GM23248 (cell line): Measurements from ENCODE around the gene GPHA2. TPM values are rescaled to one million over a fixed set of nuclear protein-coding genes. Genes with fewer than 3 reads are reported as not detected.

Source experiments
- DNase-seq: peaks from one replicate; pipeline ENCODE4 v3.0.0-alpha.2; 2015
- H2AFZ ChIP-seq: fragments of 200-600 bp; sonication (generic); 2 replicates; pipeline ENCODE4 v1.6.1; 2016; ENCODE audit warnings: antibody characterized with exemption
- H3F3A ChIP-seq: fragments of 200-600 bp; sonication (generic); 2 replicates; pipeline ENCODE4 v1.6.1; 2016; ENCODE audit warnings: mild to moderate bottlenecking, antibody characterized with exemption, mixed run types; ENCODE audit not compliant: insufficient read depth
- H3K27ac ChIP-seq: fragments of 200-600 bp; sonication (generic); 2 replicates; pipeline ENCODE4 v1.5.1; 2016; ENCODE audit warnings: mild to moderate bottlenecking
- H3K27me3 ChIP-seq: fragments of 200-600 bp; sonication (generic); replicated peaks from 2 replicates; pipeline ENCODE4 v1.6.1; 2016; ENCODE audit warnings: mild to moderate bottlenecking; ENCODE audit not compliant: insufficient read depth
- H3K36me3 ChIP-seq: fragments of 200-600 bp; sonication (generic); 2 replicates; pipeline ENCODE4 v1.6.1; 2016; ENCODE audit warnings: low read depth, mild to moderate bottlenecking
- H3K4me1 ChIP-seq: fragments of 200-600 bp; sonication (generic); 2 replicates; pipeline ENCODE4 v1.6.1; 2016; ENCODE audit warnings: mild to moderate bottlenecking; ENCODE audit not compliant: insufficient read depth
- H3K4me2 ChIP-seq: fragments of 200-600 bp; sonication (generic); one replicate; pipeline ENCODE4 v1.6.1; 2016; ENCODE audit warnings: mild to moderate bottlenecking; ENCODE audit not compliant: unreplicated experiment
- H3K4me3 ChIP-seq: fragments of 200-600 bp; sonication (generic); 2 replicates; pipeline ENCODE4 v1.5.1; 2016; ENCODE audit warnings: mild to moderate bottlenecking
- H3K79me2 ChIP-seq: fragments of 200-600 bp; sonication (generic); 2 replicates; pipeline ENCODE4 v1.6.1; 2016; ENCODE audit warnings: mild to moderate bottlenecking; ENCODE audit not compliant: insufficient read depth
- H3K9ac ChIP-seq: fragments of 200-600 bp; sonication (generic); 2 replicates; pipeline ENCODE4 v1.6.1; 2016; ENCODE audit warnings: mild to moderate bottlenecking
- H3K9me2 ChIP-seq: fragments of 200-600 bp; sonication (generic); 2 replicates; pipeline ENCODE4 v1.6.1; 2016; ENCODE audit warnings: mixed run types, mild to moderate bottlenecking, moderate library complexity; ENCODE audit not compliant: insufficient read depth
- H3K9me3 ChIP-seq: fragments of 200-600 bp; sonication (generic); one replicate; pipeline ENCODE4 v1.6.1; 2017; ENCODE audit warnings: low read depth
- H4K20me1 ChIP-seq: fragments of 200-600 bp; sonication (generic); 2 replicates; pipeline ENCODE4 v1.6.0; 2016; ENCODE audit not compliant: insufficient read depth
- EZH2 ChIP-seq: fragments of 200-600 bp; sonication (generic); IDR thresholded peaks from 2 replicates; pipeline ENCODE4 v1.6.1; 2018; ENCODE audit warnings: antibody characterized with exemption, mild to moderate bottlenecking; ENCODE audit not compliant: insufficient read depth, poor library complexity, severe bottlenecking
- EZH2phosphoT487 ChIP-seq: fragments of 200-600 bp; sonication (generic); IDR thresholded peaks from 2 replicates; pipeline ENCODE4 v1.6.1; 2018; ENCODE audit warnings: antibody characterized with exemption, moderate library complexity, mild to moderate bottlenecking, low read depth; ENCODE audit not compliant: insufficient read depth
- WGBS, 2 experiments: methylation state at CpG; one replicate each; pipeline ENCODE4 v1.1.6; 2015 to 2017; ENCODE audit warnings: low lambda C conversion rate in 2 of 2, low coverage in 1 of 2; ENCODE audit errors: missing lambda C conversion rate in 2 of 2; 5-methylcytosine and 5-hydroxymethylcytosine counted together
- in situ Hi-C: fragments of 300-500 bp; cut with MboI; formaldehyde crosslinking; loops from 2 replicates; pipeline ENCODE4 v1.15.0; 2020
- polyA plus RNA-seq: library from polyadenylated mRNA; unstranded; fragments of >200 nt; fragmentation: Nextera tagmentation; extraction: Ambion mirVana; gene quantifications from 2 replicates; pipeline ENCODE4 v1.2.1, GENCODE V29; 2016
- total RNA-seq: library from RNA; depleted of rRNA; stranded (reverse); fragments of >200 nt; shearing (Covaris generic); gene quantifications from 2 replicates; pipeline ENCODE4 v1.2.3, GENCODE V29; 2014

The GPHA2 gene
- total and polyA plus RNA-seq, 2 experiments from 2014 or later: not detected

DNA sequence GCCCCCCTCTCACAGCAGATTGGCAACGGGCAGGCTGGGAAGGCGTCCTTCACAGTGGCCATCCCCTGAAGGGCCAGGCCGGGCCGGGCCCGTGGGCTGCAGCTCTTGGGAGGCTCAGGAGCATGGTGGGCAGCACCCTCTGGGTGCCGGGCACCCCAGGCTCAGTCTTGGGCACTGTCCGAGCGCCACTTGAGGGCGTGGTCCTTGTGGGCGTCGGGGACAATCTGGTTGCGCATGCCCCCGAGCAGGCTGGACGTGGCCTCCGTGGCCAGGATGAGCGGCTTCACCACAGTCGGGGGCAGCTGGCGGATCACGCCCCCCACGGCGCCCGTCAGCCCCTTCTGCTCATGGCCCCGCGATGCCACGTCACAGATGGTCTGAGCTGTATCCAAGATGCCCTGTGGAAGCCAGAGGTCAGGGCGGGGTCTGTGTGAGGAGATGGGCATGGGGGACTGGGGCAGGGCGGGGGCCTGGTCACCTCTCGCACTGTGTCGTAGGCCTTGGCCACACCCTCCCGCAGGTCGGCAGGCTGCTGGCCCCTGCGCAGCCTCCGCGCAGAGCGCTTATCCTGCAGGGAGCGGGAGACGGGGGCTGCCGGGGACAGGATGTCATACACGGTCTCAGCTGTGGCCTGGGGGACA is 40.8 kb downstream of the GPHA2 start:
- no peak overlapping the region for H3K4me3 ChIP-seq
- no peak overlapping the region for H2AFZ ChIP-seq
- H3K4me1 ChIP-seq: no peaks in the 10 kb centered on the region
- no peaks in the 10 kb centered on the region for H3F3A ChIP-seq
- H3K4me2 ChIP-seq: no peak overlapping the region
- no peak overlapping the region for H3K9ac ChIP-seq
- no peaks in the 10 kb centered on the region for H3K9me3 ChIP-seq
- DNase-seq: no peak
- no peaks in the 10 kb centered on the region for H3K9me2 ChIP-seq
- no peaks in the 10 kb centered on the region for H3K79me2 ChIP-seq
- no peaks in the 10 kb centered on the region; the same call in 1 of the 2 replicates for H3K36me3 ChIP-seq
- TF ChIP-seq EZH2phosphoT487: no peak
- no peak for TF ChIP-seq EZH2
- 78% methylated on average over 24 to 33 of the region's 39 CpGs for WGBS, 2 experiments
- in situ Hi-C loops: no loop called here
- no peaks in the 10 kb centered on the region for H3K27me3 ChIP-seq
- no peak overlapping the region for H3K27ac ChIP-seq
- no peaks in the 10 kb centered on the region for H4K20me1 ChIP-seq

DNA sequence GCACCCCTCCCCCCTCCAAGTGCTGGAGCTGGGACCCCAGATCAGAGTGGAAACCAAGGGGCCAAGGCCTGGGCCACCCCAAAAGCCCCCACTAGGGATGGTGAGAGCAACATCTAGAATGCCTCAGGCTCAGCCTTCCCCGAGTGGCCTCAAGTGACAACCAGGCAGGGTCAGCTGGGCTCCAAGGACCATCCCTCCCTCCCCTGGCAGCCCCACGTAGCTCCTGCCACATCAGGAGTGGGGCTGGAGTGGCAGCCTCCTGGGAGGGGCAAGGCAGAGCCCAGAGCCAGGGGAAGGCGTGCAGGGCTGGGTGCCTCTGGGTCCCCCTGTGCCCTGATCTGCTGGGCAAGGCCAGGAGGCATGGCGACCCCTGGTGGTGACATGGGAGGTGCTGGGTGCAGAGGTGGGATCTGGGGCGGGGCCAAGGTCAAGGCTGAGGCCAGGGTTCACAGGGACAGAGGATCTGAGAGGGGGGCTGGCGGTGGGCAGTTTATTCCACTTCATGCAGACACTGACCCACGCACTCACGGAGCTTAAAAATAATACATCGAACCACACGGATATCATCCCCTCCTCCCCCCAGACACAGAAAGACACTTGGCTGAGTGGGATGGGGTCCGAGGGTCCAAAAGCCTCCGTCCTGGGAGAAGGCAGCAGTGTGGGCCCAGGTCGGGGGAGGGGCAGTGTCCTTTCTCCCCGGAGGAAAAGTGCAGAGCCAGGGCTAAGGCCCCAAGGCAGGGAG is 41.5 kb downstream of the GPHA2 start:
- Histone ChIP-seq H3K9me3 (no peaks in the 10 kb centered on the region), H3K79me2 (no peaks in the 10 kb centered on the region), H3K36me3 (no peaks in the 10 kb centered on the region), H3K27ac (no peak overlapping the region), H3K9me2 (no peaks in the 10 kb centered on the region), H4K20me1 (no peaks in the 10 kb centered on the region), H3K4me3 (no peak overlapping the region), H2AFZ (no peak overlapping the region), H3F3A (no peaks in the 10 kb centered on the region), H3K9ac (no peak overlapping the region), H3K27me3 (no peaks in the 10 kb centered on the region), H3K4me2 (no peak overlapping the region), H3K4me1 (no peaks in the 10 kb centered on the region)
- TF ChIP-seq EZH2: no peak
- no peak for TF ChIP-seq EZH2phosphoT487
- 24 to 27% methylated on average over 10 to 14 of the region's 14 CpGs for WGBS, 2 experiments
- peak; percentile 77 for DNase-seq
- in situ Hi-C loops: no loop called here

- no peaks in the 10 kb centered on the region for H3K9me3 ChIP-seq
- no peaks in the 10 kb centered on the region for H3K36me3 ChIP-seq
- no peaks in the 10 kb centered on the region for H3K4me1 ChIP-seq
- DNase-seq: no peak
- no peaks in the 10 kb centered on the region for H3K27me3 ChIP-seq
- no peaks in the 10 kb centered on the region for H3K9me2 ChIP-seq
- no peak overlapping the region for H3K4me2 ChIP-seq
- H3K79me2 ChIP-seq: no peaks in the 10 kb centered on the region
- H3K9ac ChIP-seq: no peak overlapping the region
- H4K20me1 ChIP-seq: no peaks in the 10 kb centered on the region
- H2AFZ ChIP-seq: no peak overlapping the region
- H3K4me3 ChIP-seq: no peak overlapping the region
- WGBS, 2 experiments: 72 to 73% methylated on average over 25 of the region's 25 CpGs
- H3K27ac ChIP-seq: no peak overlapping the region
- H3F3A ChIP-seq: no peaks in the 10 kb centered on the region
- no peak for TF ChIP-seq EZH2phosphoT487
- TF ChIP-seq EZH2: no peak
- in situ Hi-C loops: no loop called here
Measured at GRCh38 chr11:64893194-64894069, 42.3 kb downstream of the GPHA2 start.

- Histone ChIP-seq H4K20me1 (no peaks in the 10 kb centered on the region), H3K9ac (no peak overlapping the region), H3K9me2 (no peaks in the 10 kb centered on the region), H3K27me3 (no peaks in the 10 kb centered on the region), H3K4me1 (no peaks in the 10 kb centered on the region), H3K4me2 (no peak overlapping the region), H3K27ac (no peak overlapping the region), H3K79me2 (no peaks in the 10 kb centered on the region), H3K4me3 (no peak overlapping the region), H2AFZ (no peak overlapping the region), H3F3A (no peaks in the 10 kb centered on the region), H3K9me3 (no peaks in the 10 kb centered on the region), H3K36me3 (no peaks in the 10 kb centered on the region)
- 93 to 94% methylated on average over 10 of the region's 10 CpGs for WGBS, 2 experiments
- in situ Hi-C loops: no loop called here
- no peak for DNase-seq
- TF ChIP-seq EZH2 (no peak), EZH2phosphoT487 (no peak)
Measured at GRCh38 chr11:64892838-64893193, 42.9 kb downstream of the GPHA2 start.
